Stimulated activated naive CD4-positive, alpha-beta T cell treated with Interleukin-2 at 50 U/mL for 16 hours (primary cell): Measurements from ENCODE around the gene CLEC4F.
A peak's percentile ranks its signal among the peaks of the same experiment; 100 is the strongest.

Experiments used
- DNase-seq: peaks from one replicate; lab custom pipeline; 2025; lab: John Stamatoyannopoulos, UW

The CLEC4F gene

DNA sequence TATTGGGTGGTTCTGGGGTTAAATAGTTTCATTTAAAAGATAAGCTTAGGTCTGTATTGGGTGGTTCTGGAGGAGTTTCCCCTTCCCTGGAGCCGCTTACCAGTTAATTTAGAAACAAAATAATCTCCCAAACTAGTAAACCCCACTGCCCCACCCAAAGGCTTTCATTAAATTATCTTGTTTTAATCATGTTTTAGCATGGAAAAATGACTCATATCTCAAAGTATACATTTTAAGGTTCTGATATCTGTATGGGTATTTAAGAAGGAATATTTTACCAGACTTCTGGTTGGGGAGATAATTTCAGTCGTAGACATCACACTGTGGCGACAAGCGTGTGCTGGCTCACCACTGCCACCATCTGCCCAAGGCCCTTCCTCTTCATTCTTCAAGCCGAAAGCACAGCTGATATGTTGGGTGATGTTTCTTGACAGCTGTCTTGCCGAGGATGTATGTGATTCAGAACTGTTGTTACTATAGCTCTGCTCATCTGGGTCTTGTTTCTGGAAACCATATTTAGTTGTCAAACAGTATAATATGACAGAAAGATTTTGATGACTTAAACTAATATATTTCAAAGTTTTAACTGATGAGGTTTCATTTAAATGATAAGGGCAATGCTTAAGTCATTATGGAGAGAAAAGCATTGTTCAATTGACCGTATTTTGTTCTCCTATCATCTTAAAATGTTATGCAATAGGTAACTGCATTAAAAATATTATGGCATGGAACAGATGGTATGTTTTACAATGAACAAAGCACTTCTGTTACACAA lies 35.1 kb downstream of the CLEC4F start:
- no peak for DNase-seq

DNA sequence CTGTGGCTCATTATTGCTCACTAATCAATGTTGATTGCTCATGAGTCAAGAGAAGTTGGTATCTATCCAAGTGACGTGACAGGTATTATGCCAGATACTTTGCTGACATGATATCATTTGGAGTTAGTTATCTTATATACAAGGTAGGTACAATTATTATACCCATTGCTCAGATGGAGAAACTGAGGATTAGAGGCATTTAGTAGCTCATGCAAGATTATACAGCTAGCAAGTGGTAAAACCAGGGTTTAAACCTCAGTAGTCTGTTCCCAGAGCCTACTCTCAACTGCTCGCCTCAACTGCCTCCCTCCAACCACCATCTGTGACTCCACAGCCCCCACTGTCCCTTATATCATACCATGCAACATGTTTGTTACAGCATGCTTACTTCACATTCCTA lies 36.1 kb downstream of the CLEC4F start:
- no peak for DNase-seq

DNA sequence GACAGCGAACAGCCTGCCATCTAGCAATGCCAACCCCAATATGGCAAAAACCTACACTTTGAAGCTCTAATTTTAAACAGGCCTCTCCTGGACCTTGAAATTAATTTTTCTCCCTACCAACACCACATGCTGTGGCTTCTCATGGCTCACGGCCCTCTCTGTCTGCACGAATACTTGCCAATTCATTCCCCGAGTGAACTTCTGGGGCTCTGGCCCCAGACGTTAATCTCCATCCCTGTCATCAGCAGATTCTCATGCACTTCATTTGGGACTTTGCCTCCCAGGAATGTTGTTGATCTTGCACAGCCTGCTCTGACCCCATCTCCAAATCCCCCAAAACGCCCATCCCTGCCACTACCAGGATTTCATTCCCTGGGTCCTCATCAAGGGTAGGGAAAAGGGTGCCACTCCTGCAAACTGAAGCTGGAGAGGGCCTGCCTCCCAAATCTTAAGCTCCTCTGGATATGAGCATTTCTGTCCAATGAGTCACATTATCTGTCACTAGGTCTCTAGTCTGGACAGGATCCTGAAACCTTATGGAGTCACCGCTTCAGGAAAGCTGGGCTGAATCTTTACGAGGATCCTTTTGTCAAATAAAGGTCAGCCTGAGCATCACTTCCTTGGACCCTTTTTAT lies 40.4 kb downstream of the CLEC4F start:
- DNase-seq = no peak

DNA sequence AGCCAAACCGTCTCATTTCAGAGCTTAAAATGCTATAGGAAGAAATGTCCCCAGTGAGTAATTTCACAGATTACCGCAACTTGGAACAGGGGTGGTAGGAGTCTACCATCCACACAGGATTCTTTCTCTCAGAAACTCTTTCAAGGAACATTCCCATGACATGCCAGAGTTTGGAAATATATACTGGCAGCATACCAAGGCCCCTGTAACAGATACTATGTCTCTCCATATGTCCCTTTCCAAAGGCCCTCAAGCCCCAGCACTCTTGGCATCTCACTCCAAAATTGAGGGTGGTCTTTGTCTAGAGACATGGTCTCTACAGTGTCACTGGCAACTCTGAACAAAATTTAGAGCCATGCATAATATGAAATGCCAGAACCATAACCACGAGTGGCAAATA lies 40.9 kb downstream of the CLEC4F start:
- DNase-seq = no peak

DNA sequence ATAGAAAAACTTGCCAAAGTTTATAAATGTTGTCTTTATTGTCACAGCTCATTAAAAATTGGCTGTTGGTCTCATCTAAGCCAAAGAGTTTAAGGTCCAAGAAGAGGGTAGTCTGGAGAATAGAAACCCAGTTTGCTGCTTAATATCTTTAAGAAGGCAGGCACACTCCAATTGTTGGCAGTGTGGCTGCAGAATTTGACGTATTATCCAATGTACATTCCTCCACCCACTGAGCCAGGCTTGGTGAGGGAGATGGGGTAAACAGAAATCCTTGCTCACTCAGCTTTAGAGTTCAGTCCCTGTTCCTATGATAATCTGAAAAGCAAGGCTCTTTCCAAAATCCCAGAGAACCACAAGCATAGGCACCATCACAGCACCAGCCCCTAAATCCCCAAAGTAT lies 41.7 kb downstream of the CLEC4F start:
- DNase-seq = no peak

DNA sequence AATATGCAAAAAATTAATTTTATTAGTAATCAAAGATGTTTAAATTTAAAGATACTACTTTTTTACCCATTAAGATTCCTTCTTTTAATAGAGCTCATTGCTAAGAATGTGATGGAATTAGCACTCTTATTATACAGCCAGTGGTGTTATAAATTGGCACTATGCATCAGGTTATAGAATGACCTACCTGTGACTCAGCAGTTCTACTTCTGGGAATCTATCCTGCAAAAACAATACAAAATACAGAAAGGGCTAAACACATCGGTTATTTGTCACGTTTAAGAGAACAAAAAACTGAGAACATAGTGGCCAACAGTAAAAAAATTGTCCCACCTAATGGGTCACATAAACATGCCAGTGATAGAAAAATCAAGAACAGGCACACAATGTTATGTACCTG lies 42.9 kb downstream of the CLEC4F start:
- no peak for DNase-seq

DNA sequence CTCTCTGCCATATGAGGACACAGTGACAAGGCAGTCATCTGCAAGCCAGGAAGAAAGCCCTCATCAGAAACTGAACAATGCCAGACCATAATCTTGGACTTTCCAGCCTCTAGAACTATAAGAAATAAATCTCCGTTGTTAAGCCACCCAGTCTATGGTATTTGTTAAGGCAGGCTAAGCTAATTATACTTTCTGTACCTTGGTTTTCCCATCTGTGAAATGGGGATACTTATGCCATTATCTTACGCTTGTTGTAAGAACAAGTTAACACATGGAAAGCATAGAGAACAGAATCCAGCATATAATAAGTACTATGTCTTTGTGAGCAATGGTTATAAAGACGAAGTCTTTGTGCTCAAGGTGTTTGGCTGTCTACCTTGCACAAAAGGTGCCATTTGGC lies 44.1 kb downstream of the CLEC4F start:
- no peak for DNase-seq

DNA sequence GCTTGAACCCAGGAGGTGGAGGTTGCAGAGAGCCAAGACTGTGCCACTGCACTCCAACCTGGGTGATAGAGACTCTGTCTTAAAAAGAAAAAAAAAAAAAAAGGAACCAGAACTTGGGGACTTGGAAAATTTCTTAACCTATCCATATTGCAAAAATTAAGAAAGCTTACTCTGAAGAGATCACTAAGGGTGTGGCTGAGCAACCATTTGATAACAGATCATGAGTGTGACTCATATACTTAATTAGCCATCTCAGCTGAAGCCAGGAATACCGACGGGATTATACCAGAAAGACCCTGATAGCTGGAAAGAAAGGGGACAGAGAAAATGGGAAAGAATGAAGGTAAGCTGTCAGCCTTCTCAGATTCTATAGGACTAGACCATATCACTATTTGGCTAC lies 45.3 kb downstream of the CLEC4F start:
- DNase-seq = no peak

DNA sequence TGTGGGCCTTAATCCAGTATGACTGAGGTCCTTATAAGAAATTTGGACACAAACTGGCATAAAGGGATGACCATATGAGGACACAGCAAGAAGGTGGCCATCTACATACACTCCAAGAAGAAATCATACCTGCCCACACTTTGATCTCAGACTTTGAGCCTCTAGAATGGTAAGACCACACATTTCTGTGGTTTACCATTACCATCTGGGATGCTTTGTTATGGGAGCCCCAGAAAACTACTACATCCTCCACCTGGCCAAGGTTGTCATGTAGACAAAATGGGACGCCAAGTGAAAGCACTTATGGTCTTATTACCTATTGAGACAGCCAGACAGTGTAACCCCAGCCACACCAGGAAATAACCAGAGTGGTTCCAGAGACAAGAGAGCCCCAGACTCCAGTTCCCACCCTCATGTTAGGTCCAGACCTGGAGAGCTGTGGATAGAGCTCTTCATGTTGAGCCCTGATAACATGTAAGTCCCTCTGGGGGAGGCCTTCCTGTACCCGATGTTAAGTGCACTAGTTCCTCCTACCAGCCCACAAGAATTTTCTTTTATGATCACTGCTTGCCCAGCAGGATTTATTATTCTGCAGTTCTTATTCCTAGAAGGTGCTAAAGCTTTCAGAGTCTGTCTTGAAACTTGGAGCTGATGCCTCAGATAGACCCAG lies 47.8 kb downstream of the CLEC4F start:
- DNase-seq = no peak

DNA sequence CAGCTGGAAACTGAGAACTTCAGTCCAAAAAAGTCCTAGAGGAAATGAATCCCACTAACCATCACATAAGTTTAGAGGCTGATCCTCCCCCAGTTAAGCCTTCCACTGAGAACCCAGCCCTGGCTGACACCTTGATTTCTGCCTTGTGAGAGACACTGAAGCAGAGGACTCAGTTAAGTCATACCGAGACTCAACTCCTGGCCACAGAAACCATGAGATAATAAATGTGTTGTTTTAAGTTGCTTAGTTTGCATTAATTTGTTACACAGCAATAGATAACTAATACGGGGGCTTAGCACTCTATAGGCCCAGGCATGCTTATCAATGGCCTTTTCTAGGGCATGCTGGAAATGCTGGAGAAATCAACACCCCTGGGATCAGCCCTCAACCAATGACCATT lies 49.0 kb downstream of the CLEC4F start:
- no peak for DNase-seq

DNA sequence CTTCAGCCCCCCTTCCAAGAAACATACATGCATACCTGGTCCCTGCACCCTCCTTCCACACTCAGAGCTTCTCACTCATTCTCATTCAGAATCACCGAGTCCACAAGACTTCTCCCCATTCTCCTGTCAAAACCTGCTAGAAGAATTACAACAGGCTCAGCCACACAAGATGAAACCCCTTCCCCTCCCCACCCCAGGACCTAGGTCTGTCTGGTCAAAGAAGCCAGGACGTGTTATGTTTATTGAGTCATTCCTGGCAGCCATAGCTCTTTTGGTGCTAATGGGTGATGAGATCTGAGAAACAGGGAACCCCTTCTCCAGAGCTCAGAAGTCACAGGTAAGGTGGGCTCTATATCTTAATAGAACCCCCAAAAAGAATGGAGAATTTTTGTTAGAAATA lies 50.9 kb downstream of the CLEC4F start:
- DNase-seq = no peak

DNA sequence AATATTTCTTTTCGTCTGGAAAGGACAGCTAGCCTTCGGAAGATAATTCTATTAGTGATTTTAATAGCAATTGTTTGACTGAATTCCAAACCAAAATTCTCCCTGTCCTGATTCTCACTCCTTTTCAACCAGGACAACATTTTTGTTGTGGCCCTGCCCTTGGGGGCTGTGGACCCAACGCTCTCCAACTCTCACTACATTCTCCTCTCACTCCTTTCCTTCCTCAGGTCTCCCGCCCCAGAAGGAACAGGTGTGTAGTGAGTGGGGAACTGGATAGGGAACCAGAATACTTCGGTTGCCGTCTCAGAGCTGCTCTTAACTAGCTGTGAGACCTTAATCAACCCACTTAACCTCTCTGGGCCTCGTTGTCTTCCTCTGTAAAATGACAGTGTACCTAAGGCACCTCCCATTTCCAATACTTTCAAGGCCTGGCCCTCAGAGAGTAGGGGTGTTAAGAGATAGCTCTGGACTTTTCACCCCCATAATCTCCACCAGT lies 51.8 kb downstream of the CLEC4F start:
- DNase-seq = no peak

DNA sequence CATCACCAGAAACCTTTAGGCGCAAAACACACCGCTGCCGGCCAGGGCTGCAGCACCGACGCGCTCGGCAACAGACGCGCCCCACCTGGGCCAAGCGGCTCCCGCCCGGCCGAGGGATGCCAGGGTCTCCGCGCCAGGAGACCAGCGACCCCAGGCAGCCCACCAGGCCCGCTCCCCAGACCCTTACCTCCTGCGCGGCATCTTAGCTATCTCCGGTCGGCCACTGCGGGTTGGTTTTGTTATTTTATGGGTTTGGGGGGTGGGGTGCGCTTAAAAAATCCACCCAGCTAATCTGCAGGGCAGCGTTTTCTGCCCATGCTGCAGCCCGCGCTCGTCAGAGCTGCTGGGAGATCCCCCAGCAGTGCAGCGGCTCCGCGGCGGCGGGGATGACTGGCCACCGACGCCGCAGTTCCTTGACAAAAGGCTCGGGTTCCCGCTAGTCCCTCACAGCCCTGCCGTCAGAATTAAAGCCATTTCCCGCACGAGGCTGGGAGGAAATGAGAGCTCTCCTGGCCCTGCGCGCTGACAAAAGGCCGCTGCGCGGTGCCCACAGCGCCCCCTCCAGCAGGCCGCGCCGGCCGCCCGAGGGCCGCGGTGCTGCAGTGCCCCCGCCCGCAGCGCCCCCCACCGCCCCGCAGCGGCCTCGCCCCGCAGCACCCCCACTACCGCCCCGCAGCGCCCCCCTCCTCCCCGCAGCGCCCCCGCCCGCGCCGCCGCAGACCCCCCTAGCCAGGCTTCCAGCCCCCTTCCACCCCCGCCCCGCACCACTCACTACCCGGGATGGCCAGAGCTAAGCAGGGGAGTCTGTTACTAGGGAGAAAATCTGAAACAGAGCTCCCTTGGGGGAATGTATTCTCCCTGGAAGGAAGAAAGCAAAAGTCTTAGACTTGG lies 52.5 kb downstream of the CLEC4F start, which contains the start of gene ADD2:
ADD2 (minus strand) TSS at position 502 of the 891 bp plus-strand sequence. CDS start 61,792 bp downstream, outside the sequence.
- DNase-seq = peak; percentile 14

DNA sequence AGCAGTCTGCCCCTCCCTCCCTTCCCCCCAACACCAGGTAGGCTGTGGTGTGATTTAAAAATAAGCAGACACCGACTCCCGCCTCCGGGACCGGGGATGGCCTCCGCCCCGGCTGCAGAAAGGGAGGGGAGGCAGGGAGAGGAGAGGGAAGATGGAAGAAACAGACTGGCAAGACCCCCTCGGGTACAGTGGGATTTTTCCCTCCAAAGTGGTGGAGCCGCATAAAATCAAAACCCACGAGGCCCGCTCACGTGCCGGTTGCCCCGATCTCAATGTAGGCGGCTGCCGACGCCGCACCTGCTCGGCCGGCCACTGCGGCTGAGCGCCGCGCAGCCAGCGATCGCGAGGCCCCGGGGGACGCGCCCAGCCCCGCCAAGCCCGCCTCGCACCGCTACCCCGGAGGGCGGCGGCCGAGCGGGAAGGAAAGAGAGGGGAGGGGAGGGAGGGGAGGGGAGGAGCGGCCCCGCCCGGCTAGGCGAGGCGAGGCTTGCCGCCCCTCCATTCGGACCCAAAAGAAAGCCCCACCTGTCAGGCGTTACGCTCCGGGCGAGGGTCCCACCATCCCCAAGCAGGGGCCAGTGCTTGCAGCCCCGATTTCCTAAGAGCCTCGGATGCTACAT lies 53.2 kb downstream of the CLEC4F start:
- no peak for DNase-seq

DNA sequence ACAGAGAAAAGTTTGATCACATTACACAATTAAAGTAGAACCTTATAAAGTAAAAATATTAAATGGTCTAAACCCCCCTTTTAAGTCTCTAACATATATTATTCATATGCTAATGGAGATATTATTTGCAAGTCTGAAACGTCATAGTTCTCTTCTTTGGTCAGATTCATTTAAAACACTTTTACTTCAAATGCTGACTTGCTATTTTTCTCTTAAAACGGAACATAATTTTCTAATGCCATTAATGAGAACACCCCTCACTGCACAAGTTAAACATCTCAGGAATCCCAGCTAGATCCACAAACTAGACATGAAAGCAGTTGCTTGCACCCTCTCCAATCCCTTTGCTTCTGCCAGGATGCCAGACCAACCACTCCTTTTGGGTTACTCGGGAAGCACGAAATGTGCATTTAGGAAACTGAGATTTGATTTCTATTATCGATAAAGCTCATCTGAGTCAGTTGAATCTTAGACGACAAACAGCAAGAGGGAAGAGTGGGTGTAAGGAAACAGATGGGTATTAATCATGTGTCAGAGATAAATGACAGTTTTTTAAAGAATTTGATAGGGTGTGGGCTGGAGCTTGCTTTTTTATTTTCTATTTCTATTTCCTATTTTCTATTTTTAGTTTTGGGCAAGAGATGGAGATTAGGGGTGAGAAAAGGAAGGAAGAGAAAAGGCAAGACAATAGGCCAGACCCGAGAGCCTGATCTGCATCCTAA lies 53.9 kb downstream of the CLEC4F start:
- DNase-seq = no peak

DNA sequence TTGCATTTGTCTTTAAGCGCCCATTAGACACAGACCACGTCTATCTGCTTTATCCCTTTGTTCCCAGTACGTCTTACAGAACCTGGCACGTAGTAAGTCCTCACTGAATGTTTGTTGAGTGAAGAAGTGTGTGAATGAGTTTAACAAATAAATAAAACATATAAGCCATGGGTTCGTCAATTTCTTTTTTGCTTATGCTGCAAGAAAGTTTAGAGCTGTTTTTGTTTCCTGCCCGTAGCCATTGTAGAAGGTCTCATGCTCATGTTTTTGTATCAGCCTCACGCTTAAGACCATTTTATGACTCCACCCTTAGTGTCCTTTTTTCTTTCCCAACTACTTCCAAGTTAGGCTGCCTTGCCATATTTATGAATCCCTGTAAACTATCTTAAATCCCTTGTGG lies 54.9 kb downstream of the CLEC4F start:
- DNase-seq = no peak

DNA sequence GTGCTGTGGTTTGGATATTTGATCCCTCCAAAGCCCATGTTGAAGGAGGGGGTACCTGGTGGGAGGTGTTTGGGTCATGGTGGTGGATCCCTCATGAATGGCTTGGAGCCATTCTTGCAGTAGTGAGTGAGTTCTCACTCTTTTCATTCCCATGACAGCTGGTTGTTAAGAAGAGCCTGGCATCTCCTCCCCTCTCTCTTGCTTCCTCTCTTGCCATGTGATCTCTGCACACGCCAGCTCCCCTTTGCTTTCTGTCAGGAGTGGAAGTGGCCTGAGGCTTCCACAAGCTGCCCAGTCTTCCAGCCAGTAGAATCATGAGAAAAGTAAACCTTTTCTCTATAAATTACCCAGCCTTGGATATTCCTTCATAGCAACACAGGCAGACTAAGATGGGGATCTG lies 61.0 kb downstream of the CLEC4F start:
- no peak for DNase-seq
